ENCODE data around the gene CATSPER3.

DNA sequence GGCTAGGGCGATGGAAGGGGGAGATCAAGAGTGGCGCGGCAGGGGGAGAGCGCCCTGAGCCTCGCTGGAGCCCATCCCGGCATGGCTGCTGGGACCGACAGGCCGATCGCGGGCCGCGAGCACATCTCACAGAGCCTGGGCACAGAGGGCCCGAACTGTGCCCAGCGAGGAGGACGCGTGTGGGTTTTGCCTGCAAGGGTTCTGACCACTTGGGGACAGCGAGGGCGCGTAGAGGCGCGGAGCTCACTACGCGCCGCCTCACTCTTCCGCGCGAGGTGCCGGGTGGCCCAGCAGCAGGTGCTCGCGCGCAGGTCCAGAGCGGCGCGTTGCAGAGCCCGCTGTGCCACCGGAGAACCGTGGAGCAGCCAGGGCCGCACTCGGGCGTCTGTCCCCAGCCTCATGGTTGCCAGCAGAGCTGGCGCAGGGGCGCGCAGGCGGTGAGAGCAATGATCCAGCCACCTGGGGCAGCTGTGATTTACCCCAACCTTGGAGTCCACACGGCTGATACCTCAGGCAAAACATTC is 82.6 kb downstream of the CATSPER3 start:
- TF ChIP-seq, protein P1, sequence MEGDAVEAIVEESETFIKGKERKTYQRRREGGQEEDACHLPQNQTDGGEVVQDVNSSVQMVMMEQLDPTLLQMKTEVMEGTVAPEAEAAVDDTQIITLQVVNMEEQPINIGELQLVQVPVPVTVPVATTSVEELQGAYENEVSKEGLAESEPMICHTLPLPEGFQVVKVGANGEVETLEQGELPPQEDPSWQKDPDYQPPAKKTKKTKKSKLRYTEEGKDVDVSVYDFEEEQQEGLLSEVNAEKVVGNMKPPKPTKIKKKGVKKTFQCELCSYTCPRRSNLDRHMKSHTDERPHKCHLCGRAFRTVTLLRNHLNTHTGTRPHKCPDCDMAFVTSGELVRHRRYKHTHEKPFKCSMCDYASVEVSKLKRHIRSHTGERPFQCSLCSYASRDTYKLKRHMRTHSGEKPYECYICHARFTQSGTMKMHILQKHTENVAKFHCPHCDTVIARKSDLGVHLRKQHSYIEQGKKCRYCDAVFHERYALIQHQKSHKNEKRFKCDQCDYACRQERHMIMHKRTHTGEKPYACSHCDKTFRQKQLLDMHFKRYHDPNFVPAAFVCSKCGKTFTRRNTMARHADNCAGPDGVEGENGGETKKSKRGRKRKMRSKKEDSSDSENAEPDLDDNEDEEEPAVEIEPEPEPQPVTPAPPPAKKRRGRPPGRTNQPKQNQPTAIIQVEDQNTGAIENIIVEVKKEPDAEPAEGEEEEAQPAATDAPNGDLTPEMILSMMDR (IDR thresholded peaks at IDR 0.05) = no peak
- no peak for TF ChIP-seq POLR2A (IDR thresholded peaks at IDR 0.05)
- no peak for TF ChIP-seq EP300 (IDR thresholded peaks at IDR 0.05)
- no peak for TF ChIP-seq POLR2AphosphoS5 (IDR thresholded peaks at IDR 0.05)

All from suprapubic skin (tissue), 4 donors.